Neuronal stem cell (in vitro differentiated cells): ENCODE data around the gene IFIT1B.
A peak's percentile ranks its signal among the peaks of the same experiment; 100 is the strongest.

Source experiments
- DNase-seq: peaks from one replicate; pipeline ENCODE4 v3.0.0-alpha.2; 2013; ENCODE audit warnings: low spot score
- H2AFZ ChIP-seq: one replicate; pipeline ENCODE4 v1.6.1; 2013; ENCODE audit warnings: mild to moderate bottlenecking, low read length, inconsistent platforms
- H2AK5ac ChIP-seq: 2 replicates; pipeline ENCODE4 v1.6.1; 2013; ENCODE audit warnings: low read depth, mild to moderate bottlenecking, inconsistent platforms, low read length, moderate library complexity, mixed read lengths
- H2BK120ac ChIP-seq: 2 replicates; pipeline ENCODE4 v1.6.1; 2013; ENCODE audit warnings: low read depth, mild to moderate bottlenecking, inconsistent platforms, low read length, moderate library complexity, mixed read lengths
- H2BK12ac ChIP-seq: one replicate; pipeline ENCODE4 v1.6.1; 2013; ENCODE audit warnings: low read length, inconsistent platforms
- H2BK15ac ChIP-seq: 2 replicates; pipeline ENCODE4 v1.6.1; 2013; ENCODE audit warnings: mild to moderate bottlenecking, low read length, inconsistent platforms, mixed read lengths
- H2BK5ac ChIP-seq: one replicate; pipeline ENCODE4 v1.6.1; 2013; ENCODE audit warnings: inconsistent platforms, mild to moderate bottlenecking, low read length, moderate library complexity
- H3K14ac ChIP-seq: one replicate; pipeline ENCODE4 v1.6.1; 2013; ENCODE audit warnings: low read length, inconsistent platforms
- H3K18ac ChIP-seq: 2 replicates; pipeline ENCODE4 v1.6.1; 2013; ENCODE audit warnings: low read length, inconsistent platforms
- H3K23ac ChIP-seq: 2 replicates; pipeline ENCODE4 v1.6.1; 2013; ENCODE audit warnings: low read depth, mild to moderate bottlenecking, mixed read lengths, low read length, inconsistent platforms; ENCODE audit not compliant: poor library complexity
- H3K27ac ChIP-seq: replicated peaks from 3 replicates; pipeline ENCODE4 v1.5.1; 2013; ENCODE audit warnings: low read length, inconsistent platforms
- H3K27me3 ChIP-seq, 3 experiments: 2 replicates each; pipeline ENCODE4 v1.6.1; 2013; ENCODE audit warnings: low read length in 3 of 3, mild to moderate bottlenecking in 2 of 3, inconsistent platforms in 1 of 3, low read depth in 1 of 3, mixed read lengths in 1 of 3, moderate library complexity in 1 of 3; ENCODE audit not compliant: control insufficient read depth in 3 of 3, insufficient read depth in 3 of 3
- H3K36me3 ChIP-seq, 2 donors: replicated peaks in 1 of 2; 2 replicates each; pipeline ENCODE4 v1.6.1; 2013; ENCODE audit warnings: low read length in 2 of 2; ENCODE audit not compliant: control insufficient read depth in 2 of 2, insufficient read depth in 2 of 2
- H3K4ac ChIP-seq: 2 replicates; pipeline ENCODE4 v1.6.1; 2013; ENCODE audit warnings: inconsistent platforms, mild to moderate bottlenecking, low read length, moderate library complexity
- H3K4me1 ChIP-seq, 2 donors: 1 replicate in 1 of 2; 2 replicates in 1 of 2; pipeline ENCODE4 v1.6.1; 2013; ENCODE audit warnings: low read length in 2 of 2, low read depth in 1 of 2; ENCODE audit not compliant: control insufficient read depth in 2 of 2, insufficient read depth in 1 of 2
- H3K4me2 ChIP-seq: one replicate; pipeline ENCODE4 v1.6.1; 2013; ENCODE audit warnings: mild to moderate bottlenecking, low read length, inconsistent platforms; ENCODE audit not compliant: insufficient read depth, poor library complexity, severe bottlenecking
- H3K4me3 ChIP-seq, 2 donors: 2 replicates each; pipeline ENCODE4 v1.5.1; 2013; ENCODE audit warnings: low read length in 2 of 2, mild to moderate bottlenecking in 2 of 2, inconsistent platforms in 1 of 2, moderate library complexity in 1 of 2
- H3K79me1 ChIP-seq: one replicate; pipeline ENCODE4 v1.6.1; 2013; ENCODE audit warnings: low read depth, mild to moderate bottlenecking, inconsistent platforms, low read length, moderate library complexity
- H3K9ac ChIP-seq: one replicate; pipeline ENCODE4 v1.6.1; 2013; ENCODE audit warnings: mild to moderate bottlenecking, low read depth, low read length, inconsistent platforms; ENCODE audit not compliant: poor library complexity
- H3K9me3 ChIP-seq, 2 donors: replicated peaks in 1 of 2; 2 replicates each; pipeline versions ENCODE3 to v1.6.1; 2013; ENCODE audit warnings: low read length in 2 of 2, mild to moderate bottlenecking in 2 of 2, inconsistent platforms in 1 of 2, low read depth in 1 of 2, mixed read lengths in 1 of 2, moderate library complexity in 1 of 2; ENCODE audit not compliant: control insufficient read depth in 2 of 2, insufficient read depth in 1 of 2
- H4K8ac ChIP-seq: one replicate; pipeline ENCODE4 v1.6.1; 2013; ENCODE audit warnings: low read depth, mild to moderate bottlenecking, inconsistent platforms, low read length, moderate library complexity
- H4K91ac ChIP-seq: one replicate; pipeline ENCODE4 v1.6.1; 2013; ENCODE audit warnings: low read length, low read depth, mild to moderate bottlenecking, inconsistent platforms; ENCODE audit not compliant: poor library complexity
- WGBS, 2 donors: extraction: QIAGEN DNeasy Blood & Tissue Kit; methylation state at CpG; one replicate each; pipeline ENCODE4 v1.1.7; 2013; ENCODE audit warnings: missing lambda C conversion rate in 2 of 2, mixed read lengths in 1 of 2; ENCODE audit not compliant: insufficient read length in 2 of 2, insufficient replicate concordance in 1 of 2; ENCODE audit errors: extremely low coverage in 2 of 2; 5-methylcytosine and 5-hydroxymethylcytosine counted together

Gene IFIT1B

DNA sequence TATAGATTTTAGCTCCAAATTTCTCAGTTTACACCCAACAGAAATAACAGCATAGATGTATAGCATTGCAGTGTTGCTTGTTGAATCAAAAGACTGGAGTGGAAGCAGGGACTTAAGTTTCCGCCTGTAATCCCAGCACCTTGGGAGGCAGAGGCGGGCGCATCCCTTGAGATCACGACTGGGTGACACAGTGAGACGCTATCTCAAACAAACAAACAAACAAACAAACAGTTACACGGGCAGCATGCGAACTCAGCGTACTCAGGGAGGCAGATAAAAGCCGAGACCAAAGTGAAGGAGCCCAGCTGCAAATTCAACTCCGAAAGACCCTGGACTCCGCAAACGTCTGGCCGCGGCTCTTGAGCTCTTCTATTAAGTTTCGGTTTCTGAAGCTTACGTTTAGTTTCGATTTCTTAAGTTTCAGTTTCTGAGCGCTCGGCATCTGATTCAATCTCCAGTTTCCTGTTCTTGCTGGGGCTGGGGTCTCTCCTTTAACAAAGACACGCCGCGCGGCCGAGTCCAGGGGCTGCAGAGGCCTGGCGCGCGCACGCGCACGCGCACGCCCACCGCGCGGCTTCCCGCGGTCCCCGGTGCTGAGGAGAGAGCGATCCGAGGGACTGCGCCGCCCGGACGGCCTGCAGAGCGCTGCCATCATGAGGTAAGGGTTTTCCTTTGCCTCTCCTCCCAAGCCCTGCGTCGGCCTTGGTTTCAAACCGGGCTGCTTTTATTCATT is 36.5 kb downstream of the IFIT1B start, which contains the start of gene IFIT5:
TSS of gene IFIT5 (plus strand) at position 423 of the 733 bp plus-strand sequence. CDS start at position 654, 231 bp downstream.
- Histone ChIP-seq H3K27ac (peak within 1 kb of the TSS; percentile 54), H4K8ac (no peak within 1 kb of the TSS), H3K4ac (no peak within 1 kb of the TSS), H4K91ac (no peak within 1 kb of the TSS), H3K79me1 (no peaks in the 10 kb centered on the region), H3K14ac (peak within 1 kb of the TSS; percentile 47), H3K9ac (peak within 1 kb of the TSS; percentile 76), H2BK5ac (no peak within 1 kb of the TSS), H3K36me3 (peaks cover 5 to 19% of the 10 kb centered on the region in 2 donors), H2BK15ac (no peak within 1 kb of the TSS), H3K27me3 (no peaks in the 10 kb centered on the region), H2BK12ac (no peak within 1 kb of the TSS), H3K18ac (peak within 1 kb of the TSS; percentile 94), H3K9me3 (peaks cover 0 to 9% of the 10 kb centered on the region in 2 donors), H2AFZ (peak within 1 kb of the TSS; percentile 99), H2AK5ac (no peak within 1 kb of the TSS), H3K23ac (peak within 1 kb of the TSS; percentile 69), H2BK120ac (peak within 1 kb of the TSS; percentile 53), H3K4me2 (peak within 1 kb of the TSS; percentile 68), H3K4me1 (peaks cover 0 to 4% of the 10 kb centered on the region in 2 donors), H3K4me3 (peak within 1 kb of the TSS; percentile 84 to 87)
- DNase-seq, result peak; percentile 70
- WGBS, 2 donors, result no CpG with 5 or more reads among the region's 48 CpGs

DNA sequence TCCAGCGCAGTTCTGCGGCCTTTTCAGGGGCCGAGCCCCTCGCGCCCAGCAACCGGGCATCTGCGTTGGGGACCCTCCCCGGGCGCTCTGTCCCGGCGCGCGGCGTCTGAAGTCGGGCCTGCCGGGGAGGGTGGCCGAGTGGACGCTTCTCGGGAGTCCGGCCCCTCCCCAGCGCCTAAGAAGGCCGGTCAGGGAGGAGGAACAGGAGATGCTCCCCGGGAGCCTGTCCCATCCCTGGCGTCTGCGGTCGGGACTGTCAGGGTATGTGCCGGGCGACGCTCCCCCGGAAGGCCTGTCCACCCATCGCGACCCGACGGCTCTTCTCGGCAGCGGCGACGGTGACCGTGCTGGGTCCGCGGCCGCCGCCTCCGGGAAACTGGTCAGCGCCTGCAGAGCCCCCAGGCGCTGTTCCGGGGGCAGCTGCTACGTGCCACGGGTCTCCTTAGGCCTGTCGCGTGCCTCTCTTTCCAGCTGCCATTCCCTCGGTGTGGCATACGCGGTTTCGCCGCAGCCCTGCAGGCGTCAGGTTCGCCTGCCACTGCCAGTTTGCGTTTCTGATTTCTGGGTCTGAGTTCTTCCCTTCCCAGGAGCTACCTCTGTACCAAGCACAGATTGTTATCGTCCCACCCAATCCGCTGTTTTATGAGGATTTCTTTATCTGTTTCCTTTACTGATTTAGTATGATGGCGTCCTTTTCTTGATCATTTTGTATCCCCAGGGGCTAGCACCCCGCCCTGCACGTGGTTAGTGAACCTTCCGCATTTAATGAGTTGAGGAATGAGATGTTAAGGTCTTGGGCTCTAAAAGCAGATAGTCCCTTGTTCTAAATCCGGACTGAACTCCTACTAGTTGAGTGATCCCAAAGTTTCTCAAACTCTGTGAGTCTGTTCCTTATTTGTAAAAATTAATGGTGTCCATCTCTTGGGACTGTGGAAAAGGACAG is 37.3 kb downstream of the IFIT1B start:
- H2BK5ac ChIP-seq, result no peak overlapping the region
- no peak overlapping the region for H4K8ac ChIP-seq
- peak; percentile 33 for DNase-seq
- peak overlapping the region; percentile 84 to 87 for H3K4me3 ChIP-seq
- H3K14ac ChIP-seq, result peak overlapping the region; percentile 47
- no peak overlapping the region for H4K91ac ChIP-seq
- no peak overlapping the region for H2BK12ac ChIP-seq
- no CpG with 5 or more reads among the region's 66 CpGs for WGBS, 2 donors
- H2BK120ac ChIP-seq, result peak overlapping the region; percentile 53
- no peak overlapping the region for H2BK15ac ChIP-seq
- H3K4ac ChIP-seq, result no peak overlapping the region
- H3K18ac ChIP-seq, result peak overlapping the region; percentile 94
- H3K27ac ChIP-seq, result no peak overlapping the region
- H3K4me1 ChIP-seq, result peaks cover 0 to 4% of the 10 kb centered on the region in 2 donors
- H3K36me3 ChIP-seq, result peaks cover 5 to 27% of the 10 kb centered on the region in 2 donors
- no peak overlapping the region for H2AK5ac ChIP-seq
- no peaks in the 10 kb centered on the region for H3K79me1 ChIP-seq
- H3K9me3 ChIP-seq, result peaks cover 0 to 9% of the 10 kb centered on the region in 2 donors
- peak overlapping the region; percentile 99 for H2AFZ ChIP-seq
- H3K9ac ChIP-seq, result peak overlapping the region; percentile 76
- no peaks in the 10 kb centered on the region for H3K27me3 ChIP-seq
- H3K4me2 ChIP-seq, result peak overlapping the region; percentile 68
- peak overlapping the region; percentile 69 for H3K23ac ChIP-seq

DNA sequence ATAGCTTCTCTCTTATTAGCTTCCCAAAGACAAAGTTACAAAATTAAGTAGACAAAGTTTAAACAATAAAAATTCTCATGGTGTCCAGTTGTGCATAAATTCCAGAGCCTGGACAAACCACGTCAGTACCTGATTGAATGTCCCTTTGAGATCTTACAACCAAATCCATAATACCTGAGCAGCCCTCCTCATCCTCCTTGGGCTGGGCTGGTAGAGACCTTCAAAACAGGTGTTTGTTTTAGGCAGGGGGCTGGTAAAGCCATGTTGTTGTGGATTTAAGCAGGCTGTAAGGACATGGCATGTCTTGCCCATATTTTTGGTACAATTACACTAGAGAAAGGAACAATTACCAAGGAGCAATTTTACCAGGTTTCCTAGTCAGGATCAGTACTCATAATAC is 38.6 kb downstream of the IFIT1B start:
- Histone ChIP-seq H3K4ac (no peak overlapping the region), H3K18ac (no peak overlapping the region), H4K8ac (no peak overlapping the region), H4K91ac (no peak overlapping the region), H3K4me1 (peaks cover 0 to 4% of the 10 kb centered on the region in 2 donors), H2BK120ac (no peak overlapping the region), H3K23ac (no peak overlapping the region), H3K9me3 (peaks cover 0 to 9% of the 10 kb centered on the region in 2 donors), H2BK15ac (no peak overlapping the region), H2AFZ (no peak overlapping the region), H3K27ac (no peak overlapping the region), H3K14ac (no peak overlapping the region), H3K79me1 (no peaks in the 10 kb centered on the region), H3K4me2 (no peak overlapping the region), H2AK5ac (no peak overlapping the region), H2BK12ac (no peak overlapping the region), H3K9ac (no peak overlapping the region), H2BK5ac (no peak overlapping the region), H3K36me3 (peaks cover 5 to 38% of the 10 kb centered on the region in 2 donors), H3K4me3 (no peak overlapping the region), H3K27me3 (no peaks in the 10 kb centered on the region)
- no peak for DNase-seq
- WGBS, 2 donors, result no CpG with 5 or more reads among the region's 1 CpG
